ENCODE data around the gene PPP1R10. TPM values are rescaled to one million over a fixed set of nuclear protein-coding genes. Genes with fewer than 3 reads are reported as not detected.

PPP1R10 gene
- total RNA-seq, 1 experiment from 2014 or later: 121 TPM

GRCh38 chr6:30565772-30566171 lies 51.3 kb downstream of the PPP1R10 start:
- Histone ChIP-seq H3K4me3 (ENCODE audit: low read depth, low read length, poor library complexity, severe bottlenecking) (no peak overlapping the region), H3K27ac (ENCODE audit: low read depth, low read length, poor library complexity, severe bottlenecking) (no peak overlapping the region), H3K4me1 (ENCODE audit: insufficient read depth, low read length, poor library complexity, severe bottlenecking) (peaks cover 5% of the 10 kb centered on the region), H3K36me3 (ENCODE audit: insufficient read depth, low read length, poor library complexity, severe bottlenecking) (peaks cover 19% of the 10 kb centered on the region), H3K27me3 (replicated peaks; ENCODE audit: insufficient read depth, low read depth, low read length, poor library complexity) (no peaks in the 10 kb centered on the region), H3K9me3 (ENCODE audit: low read depth, low read length, poor library complexity, severe bottlenecking) (no peaks in the 10 kb centered on the region)
- intact Hi-C loops (cut with micrococcal nuclease; ENCODE audit: unreplicated experiment): no loop called here
- no peak for DNase-seq (ENCODE audit: low spot score)
- no TSS peak for BruUV-seq (replicated peaks)
- TF ChIP-seq, protein P1, sequence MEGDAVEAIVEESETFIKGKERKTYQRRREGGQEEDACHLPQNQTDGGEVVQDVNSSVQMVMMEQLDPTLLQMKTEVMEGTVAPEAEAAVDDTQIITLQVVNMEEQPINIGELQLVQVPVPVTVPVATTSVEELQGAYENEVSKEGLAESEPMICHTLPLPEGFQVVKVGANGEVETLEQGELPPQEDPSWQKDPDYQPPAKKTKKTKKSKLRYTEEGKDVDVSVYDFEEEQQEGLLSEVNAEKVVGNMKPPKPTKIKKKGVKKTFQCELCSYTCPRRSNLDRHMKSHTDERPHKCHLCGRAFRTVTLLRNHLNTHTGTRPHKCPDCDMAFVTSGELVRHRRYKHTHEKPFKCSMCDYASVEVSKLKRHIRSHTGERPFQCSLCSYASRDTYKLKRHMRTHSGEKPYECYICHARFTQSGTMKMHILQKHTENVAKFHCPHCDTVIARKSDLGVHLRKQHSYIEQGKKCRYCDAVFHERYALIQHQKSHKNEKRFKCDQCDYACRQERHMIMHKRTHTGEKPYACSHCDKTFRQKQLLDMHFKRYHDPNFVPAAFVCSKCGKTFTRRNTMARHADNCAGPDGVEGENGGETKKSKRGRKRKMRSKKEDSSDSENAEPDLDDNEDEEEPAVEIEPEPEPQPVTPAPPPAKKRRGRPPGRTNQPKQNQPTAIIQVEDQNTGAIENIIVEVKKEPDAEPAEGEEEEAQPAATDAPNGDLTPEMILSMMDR (conservative IDR thresholded peaks at IDR 0.05; ENCODE audit: low read depth, low read length): no peak
- TF ChIP-seq EZH2 (IDR thresholded peaks at IDR 0.05; ENCODE audit: borderline replicate concordance, low read depth, low read length, poor library complexity, severe bottlenecking): no peak
- ChIA-PET CTCF (no interaction called here), POLR2A (ENCODE audit: low non-redundant PET) (no interaction called here)

DNA sequence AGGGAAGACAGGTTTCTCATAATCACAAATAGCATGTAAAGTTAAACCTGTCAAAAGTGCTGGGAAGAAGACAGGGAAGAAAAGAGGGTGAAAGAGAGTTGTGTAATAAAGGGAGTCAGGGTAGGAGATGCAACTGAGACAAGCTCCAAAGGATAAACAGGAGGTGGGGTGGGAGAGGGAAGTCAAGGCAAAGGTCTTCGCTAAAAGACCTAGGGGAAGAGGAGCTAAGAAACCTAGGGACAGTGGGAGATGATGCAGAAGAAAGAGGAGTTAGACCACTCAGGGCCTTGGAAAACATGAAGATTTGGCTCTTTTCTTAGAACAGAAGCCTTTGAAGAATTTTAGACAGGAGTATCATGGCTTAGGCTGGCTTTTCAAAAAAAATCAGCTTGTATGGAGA lies 52.9 kb downstream of the PPP1R10 start:
- DNase-seq (ENCODE audit: low spot score): no peak
- Histone ChIP-seq H3K27ac (ENCODE audit: low read depth, low read length, poor library complexity, severe bottlenecking) (no peak overlapping the region), H3K4me1 (ENCODE audit: insufficient read depth, low read length, poor library complexity, severe bottlenecking) (no peaks in the 10 kb centered on the region), H3K9me3 (ENCODE audit: low read depth, low read length, poor library complexity, severe bottlenecking) (no peaks in the 10 kb centered on the region), H3K4me3 (ENCODE audit: low read depth, low read length, poor library complexity, severe bottlenecking) (no peak overlapping the region), H3K36me3 (ENCODE audit: insufficient read depth, low read length, poor library complexity, severe bottlenecking) (peaks cover 25% of the 10 kb centered on the region), H3K27me3 (replicated peaks; ENCODE audit: insufficient read depth, low read depth, low read length, poor library complexity) (no peaks in the 10 kb centered on the region)
- POLR2A ChIA-PET (ENCODE audit: low non-redundant PET): no interaction called here
- BruUV-seq (replicated peaks): no TSS peak
- CTCF ChIA-PET: no interaction called here
- no peak for TF ChIP-seq EZH2 (IDR thresholded peaks at IDR 0.05; ENCODE audit: borderline replicate concordance, low read depth, low read length, poor library complexity, severe bottlenecking)
- TF ChIP-seq, protein P1 (conservative IDR thresholded peaks at IDR 0.05; ENCODE audit: low read depth, low read length): no peak
- intact Hi-C loops (cut with micrococcal nuclease; ENCODE audit: unreplicated experiment): no loop called here

DNA sequence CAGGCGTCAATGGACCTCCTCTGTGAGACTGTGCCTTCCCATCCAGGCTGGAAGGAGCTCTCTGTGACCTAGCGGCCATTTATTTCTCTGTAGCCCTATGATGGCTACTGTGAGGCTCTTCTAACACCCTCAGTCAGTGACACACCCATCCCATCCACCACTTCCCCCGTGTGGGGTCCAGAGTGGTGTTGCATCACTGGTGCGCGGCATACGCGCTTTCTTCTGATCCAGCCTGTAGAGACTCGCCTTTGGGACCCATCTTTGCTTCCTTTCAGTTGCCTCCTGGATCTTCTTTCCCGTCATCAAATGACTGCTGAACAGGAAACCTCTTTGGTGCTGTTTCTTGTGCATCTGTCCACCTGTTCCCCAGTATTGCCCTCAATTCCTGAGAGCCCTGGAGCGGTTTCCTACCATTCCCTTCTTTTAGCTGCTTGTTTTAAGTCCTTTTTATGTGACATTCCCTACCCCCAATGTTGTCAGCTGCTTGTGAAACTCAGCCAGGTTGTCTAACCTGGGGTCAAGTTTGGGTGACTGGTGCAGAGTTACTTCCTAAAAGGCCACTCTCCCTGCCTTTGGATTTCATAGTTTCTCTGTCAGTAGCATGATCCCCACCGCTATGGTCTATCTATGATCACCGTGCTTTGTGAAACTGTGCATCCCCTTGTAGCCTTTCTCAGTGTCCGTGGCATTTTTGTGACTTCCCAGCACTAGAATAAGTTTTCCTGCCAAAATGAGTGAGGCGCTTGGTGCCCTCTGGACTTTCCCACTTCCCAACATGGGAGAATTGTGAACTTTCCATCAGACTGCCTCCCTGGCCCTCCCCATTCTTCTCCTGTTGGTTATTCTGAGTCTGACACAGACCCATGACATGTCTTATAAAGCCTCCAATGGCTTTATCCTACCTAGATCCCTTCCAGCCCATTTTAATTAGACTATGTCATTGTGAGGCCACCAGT lies 54.3 kb downstream of the PPP1R10 start:
- H3K36me3 ChIP-seq (ENCODE audit: insufficient read depth, low read length, poor library complexity, severe bottlenecking): peaks cover 35% of the 10 kb centered on the region
- H3K4me1 ChIP-seq (ENCODE audit: insufficient read depth, low read length, poor library complexity, severe bottlenecking): peaks cover 9% of the 10 kb centered on the region
- no peaks in the 10 kb centered on the region for H3K9me3 ChIP-seq (ENCODE audit: low read depth, low read length, poor library complexity, severe bottlenecking)
- intact Hi-C loops (cut with micrococcal nuclease; ENCODE audit: unreplicated experiment): no loop called here
- BruUV-seq (replicated peaks): no TSS peak
- CTCF ChIA-PET: no interaction called here
- TF ChIP-seq, protein P1 (conservative IDR thresholded peaks at IDR 0.05; ENCODE audit: low read depth, low read length): no peak
- TF ChIP-seq EZH2 (IDR thresholded peaks at IDR 0.05; ENCODE audit: borderline replicate concordance, low read depth, low read length, poor library complexity, severe bottlenecking): no peak
- no peak for DNase-seq (ENCODE audit: low spot score)
- no peak overlapping the region for H3K4me3 ChIP-seq (ENCODE audit: low read depth, low read length, poor library complexity, severe bottlenecking)
- POLR2A ChIA-PET (ENCODE audit: low non-redundant PET): no interaction called here
- H3K27ac ChIP-seq (ENCODE audit: low read depth, low read length, poor library complexity, severe bottlenecking): no peak overlapping the region
- no peaks in the 10 kb centered on the region for H3K27me3 ChIP-seq (replicated peaks; ENCODE audit: insufficient read depth, low read depth, low read length, poor library complexity)

Measured in A673 (cell line).